H7 (cell line): ENCODE data around the gene S1PR5. TPM values are rescaled to one million over a fixed set of nuclear protein-coding genes. Genes with fewer than 3 reads are reported as not detected.
A peak's percentile ranks its signal among the peaks of the same experiment; 100 is the strongest.

ENCODE experiments used
- DNase-seq: peaks from one replicate; pipeline ENCODE4 v3.0.0; 2012
- H3K27me3 ChIP-seq: 2 replicates; pipeline ENCODE4 v1.6.0; 2011; ENCODE audit warnings: mild to moderate bottlenecking, low read length; ENCODE audit not compliant: control insufficient read depth, insufficient read depth
- H3K36me3 ChIP-seq: replicated peaks from 2 replicates; pipeline ENCODE4 v1.5.1; 2011; ENCODE audit warnings: low read length; ENCODE audit not compliant: control insufficient read depth, insufficient read depth
- H3K4me3 ChIP-seq: 2 replicates; pipeline ENCODE4 v1.5.1; 2011; ENCODE audit warnings: low read depth, mild to moderate bottlenecking, control low read depth, low read length, moderate library complexity; ENCODE audit not compliant: insufficient read depth
- total RNA-seq: library from RNA; depleted of rRNA; stranded (reverse); fragments of >200 nt; shearing (Covaris generic); gene quantifications from 2 replicates; pipeline ENCODE4 v1.2.3, GENCODE V29; 2014; rRNA removed

The S1PR5 gene
- total RNA-seq, 1 experiment from 2014 or later: 16.1 TPM

DNA sequence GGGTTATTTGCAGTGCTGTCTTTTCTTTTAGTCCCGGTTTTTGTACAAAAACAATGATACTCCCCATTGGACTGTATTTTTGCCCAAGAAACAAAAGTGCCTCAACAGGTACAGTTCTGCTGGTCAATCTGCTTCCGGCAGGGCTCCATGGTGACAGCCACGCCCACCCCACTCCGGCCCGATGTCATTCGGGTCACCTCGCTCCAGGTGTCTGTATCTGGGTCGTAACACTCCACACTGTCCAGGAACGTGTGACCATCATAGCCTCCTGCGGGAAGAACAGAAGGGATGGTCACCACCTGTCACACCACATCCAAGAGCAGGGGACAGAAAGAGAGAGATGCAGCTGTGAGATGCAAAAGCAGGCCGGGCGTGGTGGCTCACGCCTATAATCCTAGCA is 30.7 kb downstream of the S1PR5 start:
- no peak for DNase-seq
- Histone ChIP-seq H3K36me3 (peaks cover 24% of the 10 kb centered on the region), H3K4me3 (no peak overlapping the region), H3K27me3 (no peaks in the 10 kb centered on the region)

DNA sequence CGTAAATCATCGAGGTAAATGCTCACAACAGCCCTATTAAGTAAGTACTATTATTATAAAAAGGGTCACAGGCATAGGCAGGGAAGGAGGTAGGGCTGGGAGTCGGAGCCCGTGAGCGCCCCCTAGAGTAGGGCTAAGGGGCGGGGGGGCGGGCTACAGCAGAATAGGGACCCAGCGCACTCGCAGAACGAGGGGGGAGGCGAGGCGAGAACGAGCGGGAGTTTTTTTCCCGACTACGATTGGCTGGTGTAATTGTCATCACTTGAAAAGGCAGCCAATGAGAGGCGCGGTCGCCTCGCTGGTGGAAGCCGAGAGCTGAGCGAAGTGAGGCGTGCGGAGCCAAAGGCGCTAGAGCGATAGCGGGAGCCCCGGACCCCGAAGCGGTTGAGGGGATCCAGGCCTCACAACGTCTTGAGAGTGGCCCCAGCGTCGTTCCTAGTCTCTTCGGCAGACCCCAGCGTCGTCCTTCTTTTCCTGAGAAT is 38.3 kb downstream of the S1PR5 start:
- no peaks in the 10 kb centered on the region for H3K36me3 ChIP-seq
- peak overlapping the region; percentile 19 for H3K4me3 ChIP-seq
- DNase-seq: peak; percentile 97
- H3K27me3 ChIP-seq: peaks cover 9% of the 10 kb centered on the region

- no peak for DNase-seq
- H3K27me3 ChIP-seq: peaks cover 9% of the 10 kb centered on the region
- no peak overlapping the region for H3K4me3 ChIP-seq
- no peaks in the 10 kb centered on the region for H3K36me3 ChIP-seq
Observed at GRCh38 chr19:10478476-10478875, 38.8 kb downstream of the S1PR5 start.

DNA sequence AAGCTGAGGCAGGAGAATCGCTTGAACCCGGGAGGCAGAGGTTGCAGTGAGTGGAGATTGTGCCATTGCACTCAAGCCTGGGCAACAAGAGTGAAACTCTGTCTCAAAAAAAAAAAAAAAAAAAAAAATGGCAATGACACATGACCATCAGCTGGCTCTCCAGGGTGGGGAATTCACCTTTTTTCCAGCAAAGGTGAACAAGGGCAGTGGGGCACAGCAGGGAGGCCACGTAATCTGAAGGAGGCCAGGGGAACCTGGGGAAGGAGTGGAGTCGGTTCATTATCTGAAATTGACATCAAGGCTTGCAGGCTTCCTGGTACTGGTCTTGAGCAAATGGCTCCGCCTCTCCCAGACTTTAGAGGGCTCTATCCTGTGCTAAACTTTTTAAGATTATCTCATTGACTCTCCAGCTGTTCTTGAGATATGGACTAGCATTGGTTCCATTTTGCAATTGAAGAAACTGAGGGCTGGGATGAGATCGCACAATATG is 42.2 kb downstream of the S1PR5 start:
- no peak overlapping the region for H3K4me3 ChIP-seq
- no peaks in the 10 kb centered on the region for H3K36me3 ChIP-seq
- H3K27me3 ChIP-seq: peaks cover 9% of the 10 kb centered on the region
- peak; percentile 49 for DNase-seq

GRCh38 chr19:10473192-10473591 is 44.1 kb downstream of the S1PR5 start:
- Histone ChIP-seq H3K4me3 (no peak overlapping the region), H3K27me3 (no peaks in the 10 kb centered on the region), H3K36me3 (no peaks in the 10 kb centered on the region)
- DNase-seq: no peak

- no peak overlapping the region for H3K4me3 ChIP-seq
- DNase-seq: no peak
- peaks cover 1% of the 10 kb centered on the region; the same call in 1 of the 2 replicates for H3K36me3 ChIP-seq
- H3K27me3 ChIP-seq: no peaks in the 10 kb centered on the region
Observed at GRCh38 chr19:10471909-10472308, 45.3 kb downstream of the S1PR5 start.

GRCh38 chr19:10468133-10468532 is 49.1 kb downstream of the S1PR5 start:
- peaks cover 1% of the 10 kb centered on the region for H3K36me3 ChIP-seq
- no peaks in the 10 kb centered on the region for H3K27me3 ChIP-seq
- no peak overlapping the region for H3K4me3 ChIP-seq
- DNase-seq: peak; percentile 80

DNA sequence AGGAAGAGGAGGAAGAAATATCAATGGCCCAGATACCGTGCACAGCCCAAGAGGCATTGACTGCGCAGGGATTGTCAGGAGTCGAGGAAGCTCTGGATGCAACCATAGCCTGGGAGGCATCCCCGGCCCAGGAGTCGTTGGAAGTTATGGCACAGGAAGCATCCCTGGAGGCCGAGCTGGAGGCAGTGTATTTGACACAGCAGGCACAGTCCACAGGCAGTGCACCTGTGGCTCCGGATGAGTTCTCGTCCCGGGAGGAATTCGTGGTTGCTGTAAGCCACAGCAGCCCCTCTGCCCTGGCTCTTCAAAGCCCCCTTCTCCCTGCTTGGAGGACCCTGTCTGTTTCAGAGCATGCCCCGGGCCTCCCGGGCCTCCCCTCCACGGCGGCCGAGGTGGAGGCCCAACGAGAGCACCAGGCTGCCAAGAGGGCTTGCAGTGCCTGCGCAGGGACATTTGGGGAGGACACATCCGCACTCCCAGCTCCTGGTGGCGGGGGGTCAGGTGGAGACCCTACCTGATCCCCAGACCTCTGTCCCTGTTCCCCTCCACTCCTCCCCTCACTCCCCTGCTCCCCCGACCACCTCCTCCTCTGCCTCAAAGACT is 50.0 kb downstream of the S1PR5 start:
- peaks cover 1% of the 10 kb centered on the region for H3K36me3 ChIP-seq

GRCh38 chr19:10464456-10464855 is 52.8 kb downstream of the S1PR5 start:
- peaks cover 1% of the 10 kb centered on the region for H3K36me3 ChIP-seq
- H3K27me3 ChIP-seq: peaks cover 3% of the 10 kb centered on the region; the same call in 1 of the 2 replicates
- no peak overlapping the region for H3K4me3 ChIP-seq
- DNase-seq: no peak

More for the DNA sequence above, 50.0 kb downstream of the S1PR5 start:
- peaks cover 2% of the 10 kb centered on the region; the same call in 1 of the 2 replicates for H3K27me3 ChIP-seq
- no peak overlapping the region for H3K4me3 ChIP-seq
- DNase-seq: peak; percentile 62

Other genes with a start within 250 kb of the S1PR5 start
- gene ICAM1, start 246.3 kb downstream of the S1PR5 start, total RNA-seq: 2.8 and 6.1 TPM in 2 replicates
- 1.7 and 2.4 TPM in 2 replicates for gene ICAM4, start 230.5 kb downstream of the S1PR5 start, total RNA-seq
- 0.83 and 3.7 TPM in 2 replicates for gene ICAM5, start 227.5 kb downstream of the S1PR5 start, total RNA-seq
- 0.17 and 0.85 TPM in 2 replicates for gene ZGLP1, start 207.6 kb downstream of the S1PR5 start, total RNA-seq
- gene FDX2, start 201.4 kb downstream of the S1PR5 start, total RNA-seq: 22.3 and 40.8 TPM in 2 replicates
- gene RAVER1, start 183.9 kb downstream of the S1PR5 start, total RNA-seq: 32.2 and 36.1 TPM in 2 replicates
- 15.2 and 16.1 TPM in 2 replicates for gene ICAM3, start 177.8 kb downstream of the S1PR5 start, total RNA-seq
- 48.0 and 48.3 TPM in 2 replicates for gene TYK2, start 136.9 kb downstream of the S1PR5 start, total RNA-seq
- 226 and 254 TPM in 2 replicates for gene CDC37, start 113.9 kb downstream of the S1PR5 start, total RNA-seq
- 2.3 and 2.6 TPM in 2 replicates for gene PDE4A, start 96.9 kb downstream of the S1PR5 start, total RNA-seq
- 80.2 and 82.3 TPM in 2 replicates for gene KEAP1, start 14.1 kb downstream of the S1PR5 start, total RNA-seq
- 95.6 and 105 TPM in 2 replicates for gene ATG4D, start 26.5 kb upstream of the S1PR5 start, total RNA-seq
- gene KRI1, start 48.6 kb upstream of the S1PR5 start, total RNA-seq: 19.3 and 21.6 TPM in 2 replicates
- 4.7 and 5.6 TPM in 2 replicates for gene CDKN2D, start 51.5 kb upstream of the S1PR5 start, total RNA-seq
- gene AP1M2, start 69.9 kb upstream of the S1PR5 start, total RNA-seq: 16.4 and 23.7 TPM in 2 replicates
- 39.4 and 43.0 TPM in 2 replicates for gene SLC44A2, start 108.1 kb upstream of the S1PR5 start, total RNA-seq
- 354 and 378 TPM in 2 replicates for gene ILF3, start 136.9 kb upstream of the S1PR5 start, total RNA-seq
- gene QTRT1, start 184.0 kb upstream of the S1PR5 start, total RNA-seq: 52.4 and 64.9 TPM in 2 replicates
- gene DNM2, start 200.6 kb upstream of the S1PR5 start, total RNA-seq: 77.6 and 89.9 TPM in 2 replicates